Adipocyte (in vitro differentiated cells): ENCODE data around the gene PPP1CA.

Experiments
- DNase-seq: peaks from one replicate; pipeline ENCODE4 v3.0.0-alpha.2; 2015; ENCODE audit warnings: low read depth
- H3K27me3 ChIP-seq: replicated peaks from 2 replicates; pipeline ENCODE4 v1.7.0; 2013; ENCODE audit warnings: mild to moderate bottlenecking, low read length, moderate library complexity; ENCODE audit not compliant: control insufficient read depth, insufficient read depth
- H3K36me3 ChIP-seq: 2 replicates; pipeline ENCODE4 v1.7.0; 2013; ENCODE audit warnings: low read length, mild to moderate bottlenecking, moderate library complexity; ENCODE audit not compliant: control insufficient read depth, insufficient read depth, severe bottlenecking
- H3K4me1 ChIP-seq: 2 replicates; pipeline ENCODE4 v1.7.0; 2013; ENCODE audit warnings: mild to moderate bottlenecking, low read length, moderate library complexity; ENCODE audit not compliant: control insufficient read depth, insufficient read depth
- H3K4me3 ChIP-seq: 2 replicates; pipeline ENCODE4 v1.7.0; 2013; ENCODE audit warnings: mild to moderate bottlenecking, low read length, moderate library complexity
- H3K9ac ChIP-seq: 2 replicates; pipeline ENCODE4 v1.7.0; 2013; ENCODE audit warnings: mild to moderate bottlenecking, low read length, moderate library complexity
- H3K9me3 ChIP-seq: 2 replicates; pipeline ENCODE4 v1.7.0; 2013; ENCODE audit warnings: mild to moderate bottlenecking, low read length, moderate library complexity; ENCODE audit not compliant: control insufficient read depth

The PPP1CA gene

DNA sequence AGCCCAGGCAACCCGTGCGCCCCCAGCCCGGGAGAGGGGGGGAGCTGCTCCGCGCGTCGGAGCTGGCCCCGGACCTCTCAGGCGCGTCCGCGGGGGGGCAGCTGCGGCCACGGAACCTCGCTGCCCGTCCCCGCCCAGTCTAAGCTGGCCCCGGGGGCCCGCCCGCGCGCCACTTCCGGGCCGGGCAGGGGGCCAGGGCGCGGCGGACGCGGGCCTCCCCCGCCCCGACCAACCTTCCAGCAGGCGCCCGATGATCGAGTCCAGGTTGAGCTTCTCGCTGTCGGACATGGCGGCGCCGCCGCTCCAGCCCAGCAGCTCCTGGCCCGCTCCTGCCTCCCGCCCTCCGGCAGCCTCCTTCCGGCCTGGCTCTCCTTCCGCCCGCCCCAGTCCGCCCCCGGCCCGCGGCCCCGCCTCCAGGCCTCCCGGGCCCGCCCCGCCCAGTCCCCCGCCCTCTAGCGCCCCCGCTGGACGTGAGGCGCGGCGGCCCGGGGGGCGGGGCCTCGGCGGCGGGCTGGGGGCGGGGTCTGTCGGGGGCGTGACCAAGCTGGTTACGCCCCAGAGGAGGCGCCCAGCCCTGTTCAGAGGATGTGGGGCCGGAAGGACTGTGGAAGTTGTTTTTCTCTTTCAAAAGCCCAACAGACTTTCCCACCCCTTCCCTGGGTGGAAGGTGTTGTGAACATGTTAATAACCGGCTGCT lies at the start of gene PPP1CA:
TSS of gene PPP1CA (minus strand) at position 364 of the 697 bp plus-strand sequence. CDS start at position 288, 76 bp downstream.
- H3K9me3 ChIP-seq: no peaks in the 10 kb centered on the region
- H3K4me1 ChIP-seq: peaks cover 14% of the 10 kb centered on the region
- no peaks in the 10 kb centered on the region for H3K27me3 ChIP-seq
- H3K36me3 ChIP-seq: peaks cover 25% of the 10 kb centered on the region
- peak within 1 kb of the TSS; percentile 97 for H3K9ac ChIP-seq
- peak; percentile 96 for DNase-seq
- peak within 1 kb of the TSS; percentile 92 for H3K4me3 ChIP-seq

DNA sequence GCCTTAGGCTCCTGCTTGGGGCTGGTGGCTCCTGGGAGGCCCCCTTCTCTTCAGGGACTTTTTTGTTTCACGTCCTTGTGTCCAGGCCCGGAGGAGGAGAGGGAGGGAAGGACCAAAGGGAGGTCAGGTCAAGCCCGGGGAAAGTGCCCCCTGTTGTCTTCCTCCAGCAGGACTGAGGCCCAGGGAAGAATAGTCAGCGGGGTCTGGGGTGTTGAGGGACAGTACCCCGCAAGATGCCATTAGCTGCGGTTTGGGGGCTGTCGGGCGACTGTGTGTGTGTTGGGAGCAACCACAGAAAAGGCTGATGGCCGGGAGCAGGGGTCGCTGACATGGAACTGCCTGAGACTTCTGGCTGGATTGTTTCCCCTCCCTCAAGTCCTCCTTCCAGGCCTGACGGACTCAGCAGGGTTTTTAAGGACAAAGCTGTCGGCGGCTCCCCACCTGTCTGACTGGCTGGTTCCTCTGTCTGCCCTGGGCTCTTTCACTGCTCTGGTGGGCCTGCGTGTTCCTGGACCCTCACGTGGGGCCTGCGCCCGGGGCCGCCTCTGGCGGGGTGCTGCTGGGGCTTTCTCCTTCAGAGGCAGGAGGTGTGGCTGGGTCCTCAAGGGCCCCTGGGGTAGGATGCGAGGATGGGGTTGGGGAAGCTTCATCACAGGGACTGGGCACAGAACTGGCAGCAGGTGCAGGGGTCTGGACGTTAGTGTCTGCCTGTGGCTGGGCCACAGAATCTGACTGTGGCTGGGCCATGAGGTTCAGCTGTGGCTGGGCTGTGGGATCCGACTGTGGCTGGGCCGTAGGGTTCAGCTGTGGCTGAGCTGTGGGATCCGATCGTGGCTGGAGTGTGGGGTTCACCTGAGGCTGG lies 49.4 kb upstream of the PPP1CA start:
- H3K9me3 ChIP-seq: no peaks in the 10 kb centered on the region
- peaks cover 10% of the 10 kb centered on the region for H3K27me3 ChIP-seq
- no peaks in the 10 kb centered on the region for H3K36me3 ChIP-seq
- no peak overlapping the region for H3K9ac ChIP-seq
- H3K4me3 ChIP-seq: no peak overlapping the region
- DNase-seq: no peak
- H3K4me1 ChIP-seq: no peaks in the 10 kb centered on the region

DNA sequence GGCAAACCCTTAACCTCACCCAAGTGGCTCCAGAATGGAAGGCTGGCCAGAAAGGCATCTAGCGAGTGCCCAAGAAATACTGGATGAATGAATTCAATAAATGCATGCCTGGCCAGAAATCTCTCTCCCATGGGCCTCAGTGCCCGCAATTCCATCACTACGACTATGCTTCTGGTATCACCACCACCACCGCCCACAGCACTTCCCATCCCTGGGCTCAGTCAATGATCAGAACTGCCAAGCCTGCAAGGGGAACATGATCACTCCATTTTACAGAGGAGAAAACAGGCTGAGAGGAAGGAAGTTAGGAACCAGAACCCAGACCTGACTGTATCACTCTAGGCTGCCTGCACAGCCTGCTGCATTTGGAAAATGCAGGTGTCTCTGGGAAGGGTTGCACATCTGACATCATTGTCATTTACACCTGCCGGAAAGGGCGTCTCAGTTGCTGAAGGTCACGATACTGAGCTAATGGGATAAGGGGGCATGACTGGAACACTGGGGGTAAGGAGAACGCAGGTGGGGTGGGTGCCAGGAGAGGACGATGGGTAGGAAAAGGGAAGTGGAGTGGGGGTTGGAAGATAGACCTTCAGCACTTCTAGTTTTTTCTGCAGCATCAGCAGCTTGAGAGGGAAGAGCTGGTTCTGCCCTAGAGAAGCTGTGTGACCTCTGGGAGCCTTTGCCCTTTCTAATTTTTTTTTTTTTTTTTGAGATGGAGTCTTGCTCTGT lies 47.6 kb upstream of the PPP1CA start:
- Histone ChIP-seq H3K9ac (no peak overlapping the region), H3K4me1 (no peaks in the 10 kb centered on the region), H3K4me3 (no peak overlapping the region), H3K27me3 (no peaks in the 10 kb centered on the region), H3K9me3 (no peaks in the 10 kb centered on the region), H3K36me3 (no peaks in the 10 kb centered on the region)
- no peak for DNase-seq

DNA sequence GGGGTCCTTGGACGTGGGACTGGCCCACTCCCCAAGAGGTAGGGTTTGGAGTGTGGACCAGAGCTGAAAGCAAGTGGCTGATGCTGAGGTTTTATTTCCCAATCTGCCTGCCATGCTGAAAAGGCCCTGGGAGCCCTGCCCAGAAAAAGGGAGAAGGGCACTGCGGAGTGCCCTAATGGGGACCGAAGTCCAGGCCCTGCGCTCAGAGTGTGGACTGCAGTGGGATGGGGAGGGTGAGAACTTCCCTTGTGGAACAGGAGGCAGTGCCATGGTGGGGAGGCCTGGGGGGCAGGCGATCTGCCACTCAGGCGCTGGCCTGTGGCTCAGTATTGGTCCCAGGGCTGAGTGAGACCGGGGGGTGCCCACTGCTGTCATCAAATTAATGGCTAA lies 46.6 kb upstream of the PPP1CA start:
- no peaks in the 10 kb centered on the region for H3K36me3 ChIP-seq
- H3K9me3 ChIP-seq: no peaks in the 10 kb centered on the region
- no peak for DNase-seq
- H3K4me3 ChIP-seq: no peak overlapping the region
- no peaks in the 10 kb centered on the region for H3K4me1 ChIP-seq
- H3K9ac ChIP-seq: no peak overlapping the region
- no peaks in the 10 kb centered on the region for H3K27me3 ChIP-seq

DNA sequence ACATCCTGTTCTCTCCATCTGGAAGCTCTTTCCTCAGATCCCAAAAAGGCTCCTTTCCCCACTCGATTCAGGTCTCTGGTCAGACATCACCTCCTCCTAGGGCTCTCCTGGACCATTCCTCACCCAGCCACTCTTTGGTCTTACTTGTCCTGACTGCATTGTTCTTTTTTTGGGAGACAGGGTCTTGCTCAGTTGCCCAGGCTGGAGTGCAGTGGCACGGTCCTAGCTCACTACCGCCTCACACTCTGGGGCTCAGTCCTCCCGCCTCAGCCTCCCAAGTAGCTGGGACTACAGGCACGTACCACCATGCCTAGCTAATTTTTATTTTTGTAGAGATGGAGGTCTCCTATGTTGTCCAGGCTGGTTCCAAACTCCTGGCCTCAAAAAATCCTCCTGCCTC lies 43.9 kb upstream of the PPP1CA start:
- Histone ChIP-seq H3K9ac (no peak overlapping the region), H3K4me3 (no peak overlapping the region), H3K36me3 (peaks cover 7% of the 10 kb centered on the region), H3K4me1 (peaks cover 10% of the 10 kb centered on the region), H3K27me3 (no peaks in the 10 kb centered on the region), H3K9me3 (no peaks in the 10 kb centered on the region)
- no peak for DNase-seq

DNA sequence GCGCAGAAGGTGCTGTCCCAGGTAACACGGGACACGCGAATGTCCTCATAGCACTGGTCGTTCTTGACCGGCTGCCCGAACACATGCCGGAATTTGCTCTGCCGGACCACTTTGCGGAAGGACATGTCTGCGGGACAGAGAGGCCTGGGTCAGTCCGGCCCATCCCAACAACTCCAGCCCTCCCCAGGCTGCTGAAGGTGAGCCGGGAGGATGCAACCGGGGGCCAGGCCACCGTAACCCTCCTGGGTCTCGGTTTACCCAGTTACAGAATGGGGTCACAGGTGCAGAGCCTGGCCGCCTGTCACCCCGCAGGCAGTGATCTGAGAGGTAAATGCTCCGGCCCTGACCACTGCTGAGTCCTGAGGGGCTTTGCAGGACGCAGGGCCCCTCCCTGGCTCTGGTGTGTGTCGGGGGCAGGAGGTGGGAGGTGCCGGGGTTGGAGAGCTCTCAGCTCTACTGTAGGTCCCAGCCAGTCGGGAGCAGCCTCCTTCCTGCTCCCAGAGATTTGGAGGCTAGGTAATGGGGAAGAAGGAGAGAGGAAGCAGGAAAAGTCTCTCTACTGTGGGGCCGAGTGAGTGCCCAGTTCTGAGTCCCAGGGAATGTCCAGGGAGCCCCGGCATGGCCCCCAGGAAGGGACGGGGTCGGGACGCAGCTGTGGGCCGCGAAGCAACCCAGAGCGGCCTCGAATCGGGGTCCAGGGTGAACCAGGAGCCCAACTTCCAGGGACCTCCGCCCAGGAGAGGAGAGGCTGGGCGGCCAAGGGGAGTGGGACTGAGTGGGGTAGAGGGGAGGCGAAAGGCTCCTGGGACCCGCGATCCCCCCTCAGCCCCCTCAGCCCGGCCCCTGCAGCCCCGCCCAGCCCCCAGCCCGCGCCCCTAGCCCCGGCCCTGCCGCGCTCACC lies 41.1 kb upstream of the PPP1CA start:
- no peaks in the 10 kb centered on the region for H3K9me3 ChIP-seq
- H3K9ac ChIP-seq: peak overlapping the region; percentile 95
- peaks cover 19% of the 10 kb centered on the region for H3K4me1 ChIP-seq
- peak overlapping the region; percentile 91 for H3K4me3 ChIP-seq
- H3K36me3 ChIP-seq: peaks cover 23% of the 10 kb centered on the region
- H3K27me3 ChIP-seq: no peaks in the 10 kb centered on the region
- DNase-seq: no peak

DNA sequence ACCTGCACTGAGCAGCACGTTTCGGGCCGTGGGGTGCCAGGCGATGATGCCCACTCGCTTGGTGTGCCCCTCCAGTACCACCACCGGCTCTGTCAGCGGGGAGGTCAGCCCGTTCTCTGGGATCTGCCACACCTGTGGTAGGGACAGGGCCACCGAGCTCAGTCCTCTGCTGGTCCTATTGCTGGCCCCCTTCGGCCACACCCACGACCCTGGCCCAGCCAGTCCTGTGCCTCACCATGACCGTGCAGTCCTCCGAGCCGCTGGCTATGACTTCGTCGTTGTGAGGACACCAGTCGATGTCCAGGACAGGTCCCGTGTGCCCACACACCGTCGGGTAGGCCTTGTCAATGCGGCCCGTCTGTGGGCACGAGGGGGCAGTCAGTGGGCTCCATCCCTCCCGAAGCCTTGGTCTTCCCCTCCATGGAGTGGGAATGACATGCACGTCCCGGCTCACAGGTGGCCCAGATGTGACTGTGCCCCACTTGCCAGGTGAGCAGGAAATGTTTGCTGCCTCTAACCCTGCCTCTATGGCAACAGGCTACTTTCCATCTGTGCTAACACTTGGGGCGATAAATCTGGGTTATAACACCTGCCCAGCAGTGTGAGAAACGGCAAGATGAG lies 40.2 kb upstream of the PPP1CA start:
- Histone ChIP-seq H3K9ac (peak overlapping the region; percentile 95), H3K9me3 (no peaks in the 10 kb centered on the region), H3K36me3 (peaks cover 25% of the 10 kb centered on the region), H3K4me1 (peaks cover 19% of the 10 kb centered on the region), H3K27me3 (no peaks in the 10 kb centered on the region), H3K4me3 (peak overlapping the region; percentile 91)
- no peak for DNase-seq

DNA sequence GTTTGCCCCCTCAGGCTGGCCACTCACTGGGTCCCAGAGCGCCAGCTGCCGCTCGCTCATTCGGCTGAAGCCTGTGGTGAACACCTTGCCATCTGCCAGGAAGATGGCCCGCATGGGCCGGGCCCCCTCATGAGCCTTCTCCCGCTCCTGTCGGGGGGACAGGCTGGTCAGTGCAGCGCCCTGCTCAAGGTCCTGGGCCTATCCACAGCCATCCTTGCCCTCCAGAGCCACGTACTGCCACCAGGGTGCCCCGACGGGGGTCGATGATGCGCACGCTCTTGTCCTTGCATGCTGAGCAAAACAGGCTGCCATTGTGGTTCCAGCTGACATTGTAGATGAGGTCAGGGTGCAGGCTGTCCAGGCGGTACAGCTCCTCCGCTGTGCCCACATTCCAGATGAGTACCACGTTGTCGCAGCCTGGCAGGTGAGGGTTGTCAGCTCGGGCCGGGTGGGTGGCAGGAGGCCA lies 39.5 kb upstream of the PPP1CA start:
- H3K4me1 ChIP-seq: peaks cover 19% of the 10 kb centered on the region
- H3K27me3 ChIP-seq: no peaks in the 10 kb centered on the region
- peaks cover 25% of the 10 kb centered on the region for H3K36me3 ChIP-seq
- DNase-seq: no peak
- no peaks in the 10 kb centered on the region for H3K9me3 ChIP-seq
- H3K4me3 ChIP-seq: no peak overlapping the region
- H3K9ac ChIP-seq: no peak overlapping the region

DNA sequence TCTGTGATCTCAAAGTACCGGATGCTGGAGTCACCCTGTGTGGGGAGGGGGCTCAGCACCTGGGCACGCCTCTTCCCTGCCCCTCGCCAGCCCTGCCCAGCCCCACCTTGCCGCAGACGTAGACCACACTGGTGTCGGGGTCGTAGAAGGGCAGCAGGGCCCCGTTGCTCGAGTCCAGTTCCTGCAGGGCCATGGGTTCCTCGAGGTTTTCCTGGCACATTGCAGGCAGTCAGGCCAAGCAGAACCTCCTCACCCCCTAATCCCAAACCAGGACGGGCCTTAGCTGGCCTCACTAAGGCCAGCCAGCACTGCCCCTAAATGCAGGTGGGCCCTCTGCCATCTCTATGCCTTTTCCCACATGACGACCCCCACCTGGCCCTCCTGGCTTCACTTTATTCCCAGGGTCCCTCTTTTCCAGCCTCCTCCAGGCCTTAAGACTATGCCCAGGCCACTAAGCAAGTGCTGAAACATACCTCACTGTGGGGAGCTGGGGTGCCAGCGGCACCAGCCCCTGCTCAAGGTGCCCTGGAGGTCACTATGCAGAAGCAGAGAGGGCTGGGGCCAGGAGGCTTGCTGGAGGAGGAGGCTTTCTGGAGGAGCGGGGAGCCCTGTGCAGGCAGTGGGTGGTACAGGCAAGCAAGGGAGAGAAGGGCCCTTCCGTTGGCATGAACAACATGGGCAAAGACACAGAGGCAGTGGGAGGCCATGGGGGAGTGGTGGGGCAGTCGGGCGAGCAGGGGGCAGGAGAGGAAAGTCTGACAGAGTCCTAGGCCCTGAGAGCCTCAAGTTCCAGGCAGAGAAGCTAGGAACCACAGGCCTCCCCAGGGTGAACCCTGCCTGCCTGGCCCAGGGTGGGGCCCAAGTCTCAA lies 38.8 kb upstream of the PPP1CA start:
- Histone ChIP-seq H3K4me3 (no peak overlapping the region), H3K27me3 (no peaks in the 10 kb centered on the region), H3K4me1 (peaks cover 19% of the 10 kb centered on the region), H3K36me3 (peaks cover 28% of the 10 kb centered on the region), H3K9ac (no peak overlapping the region), H3K9me3 (no peaks in the 10 kb centered on the region)
- DNase-seq: no peak
